ENCODE measurements around the gene EVA1B. TPM values are rescaled to one million over a fixed set of nuclear protein-coding genes. Genes with fewer than 3 reads are reported as not detected.

EVA1B gene
- total RNA-seq, 4 donors from 2014 or later, result 19.2 to 96.0 (median 73.8) TPM

GRCh38 chr1:36322786-36323635, 434 bp downstream of the EVA1B start:
- no peak for TF ChIP-seq CTCF (IDR thresholded peaks at IDR 0.05; ENCODE audit: low read depth)

DNA sequence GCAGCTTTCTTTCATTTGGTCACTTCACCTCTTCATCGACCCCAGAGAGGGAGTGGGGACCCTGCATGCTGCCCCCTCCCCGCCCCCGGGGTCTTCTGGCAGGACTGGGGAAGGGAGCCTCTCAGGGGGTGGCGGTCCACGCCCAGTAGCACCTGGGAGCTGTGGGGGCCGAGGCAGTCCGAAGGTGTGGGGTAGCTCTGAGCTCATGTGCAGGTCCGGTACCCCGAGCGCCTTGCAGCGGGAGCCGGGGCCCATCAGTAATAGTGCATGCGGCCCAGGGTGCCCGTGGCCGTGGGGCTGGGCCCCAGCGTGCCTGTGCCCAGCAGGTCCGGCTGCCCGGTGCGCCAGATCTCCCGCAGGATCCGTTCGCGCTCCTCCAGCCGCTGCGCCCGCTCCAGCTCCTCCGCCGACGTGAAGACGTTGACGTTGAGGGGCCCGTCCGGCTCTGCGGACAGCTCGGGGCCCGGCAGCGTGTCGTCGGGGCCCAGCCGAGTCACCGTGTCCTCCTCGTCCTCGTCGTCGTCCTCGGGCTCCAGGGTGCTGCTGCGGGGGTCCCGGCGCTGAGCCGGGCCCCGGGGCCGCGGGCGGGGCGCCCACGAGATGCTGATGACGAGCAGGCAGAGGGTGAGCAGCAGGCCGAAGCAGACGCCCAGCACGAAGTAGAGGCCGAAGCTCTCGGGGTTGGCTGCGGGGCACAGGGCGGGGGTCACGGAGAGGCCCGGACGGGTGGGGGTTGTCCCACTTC, 1.2 kb downstream of the EVA1B start:
- no peak for TF ChIP-seq CTCF (IDR thresholded peaks at IDR 0.05; ENCODE audit: low read depth)

GRCh38 chr1:36321119-36321951, 2.1 kb downstream of the EVA1B start:
- TF ChIP-seq CTCF (IDR thresholded peaks at IDR 0.05; ENCODE audit: low read depth), result no peak

DNA sequence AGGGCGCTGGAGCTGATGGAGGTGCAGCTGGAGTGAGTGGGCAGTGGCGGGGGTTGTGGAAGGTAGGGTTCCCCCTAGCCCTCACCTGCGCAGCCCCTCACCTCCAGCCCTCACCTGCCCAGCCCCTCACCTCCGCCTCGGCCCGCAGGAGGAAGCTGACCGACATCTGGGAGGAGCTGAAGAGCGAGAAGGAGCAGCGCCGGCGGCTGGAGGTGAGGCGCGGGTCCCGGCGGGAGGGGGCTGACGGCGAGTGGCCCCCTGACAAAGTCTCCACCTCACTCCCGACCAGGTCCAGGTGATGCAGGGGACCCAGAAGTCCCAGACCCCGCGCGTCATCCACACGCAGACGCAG, 2.7 kb downstream of the EVA1B start:
- TF ChIP-seq CTCF (IDR thresholded peaks at IDR 0.05; ENCODE audit: low read depth), result no peak

DNA sequence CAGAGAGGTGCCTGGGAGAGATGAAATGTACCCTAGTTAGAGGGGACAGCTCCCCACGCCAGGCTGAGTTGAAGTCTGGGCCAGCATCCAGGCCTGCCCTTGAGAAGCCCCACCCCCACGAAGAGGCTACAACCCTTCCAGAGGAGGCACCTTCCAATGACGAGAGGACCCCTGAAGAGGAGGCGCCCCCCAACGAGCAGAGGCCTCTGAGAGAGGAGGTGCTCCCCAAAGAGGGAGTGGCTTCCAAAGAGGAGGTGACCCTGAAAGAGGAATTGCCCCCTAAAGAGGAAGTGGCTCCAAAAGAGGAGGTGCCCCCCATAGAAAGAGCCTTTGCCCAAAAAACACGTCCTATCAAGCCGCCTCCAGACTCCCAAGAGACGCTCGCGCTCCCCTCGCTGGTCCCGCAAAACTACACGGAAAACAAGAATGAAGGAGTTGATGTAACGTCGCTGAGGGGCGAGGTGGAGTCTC, 3.1 kb downstream of the EVA1B start:
- no peak for TF ChIP-seq CTCF (IDR thresholded peaks at IDR 0.05; ENCODE audit: low read depth)

- no peak for TF ChIP-seq CTCF (IDR thresholded peaks at IDR 0.05; ENCODE audit: low read depth)
Measured at GRCh38 chr1:36309397-36309796, 14.0 kb downstream of the EVA1B start.
